Measurements from ENCODE around the gene BCL10. TPM values are rescaled to one million over a fixed set of nuclear protein-coding genes. Genes with fewer than 3 reads are reported as not detected.
A peak's percentile ranks its signal among the peaks of the same experiment; 100 is the strongest.

The BCL10 gene
- total RNA-seq, 1 donor from 2014 or later: 43.0 TPM

- DNase-seq (ENCODE audit: low read depth): no peak
- Histone ChIP-seq H3K27me3 (ENCODE audit: control insufficient read depth, insufficient read depth, low read length) (no peaks in the 10 kb centered on the region), H3K36me3 (ENCODE audit: control insufficient read depth, insufficient read depth, low read length) (no peaks in the 10 kb centered on the region), H3K4me3 (ENCODE audit: low read depth, low read length) (no peak overlapping the region)
- no peak for TF ChIP-seq CTCF (IDR thresholded peaks at IDR 0.05; ENCODE audit: insufficient read depth, low read length, poor library complexity, severe bottlenecking)
Observed at GRCh38 chr1:85279458-85280080, 3.1 kb upstream of the BCL10 start.

GRCh38 chr1:85278853-85279314 lies 2.5 kb upstream of the BCL10 start:
- DNase-seq (ENCODE audit: low read depth): peak; percentile 95
- no peaks in the 10 kb centered on the region for H3K36me3 ChIP-seq (ENCODE audit: control insufficient read depth, insufficient read depth, low read length)
- no peak overlapping the region for H3K4me3 ChIP-seq (ENCODE audit: low read depth, low read length)
- H3K27me3 ChIP-seq (ENCODE audit: control insufficient read depth, insufficient read depth, low read length): no peaks in the 10 kb centered on the region
- TF ChIP-seq CTCF (IDR thresholded peaks at IDR 0.05; ENCODE audit: insufficient read depth, low read length, poor library complexity, severe bottlenecking): no peak

- no peak for TF ChIP-seq CTCF (IDR thresholded peaks at IDR 0.05; ENCODE audit: insufficient read depth, low read length, poor library complexity, severe bottlenecking)
- Histone ChIP-seq H3K27me3 (ENCODE audit: control insufficient read depth, insufficient read depth, low read length) (no peaks in the 10 kb centered on the region), H3K4me3 (ENCODE audit: low read depth, low read length) (no peak overlapping the region), H3K36me3 (ENCODE audit: control insufficient read depth, insufficient read depth, low read length) (no peaks in the 10 kb centered on the region)
- DNase-seq (ENCODE audit: low read depth): no peak
Observed at GRCh38 chr1:85277802-85278201, 1.4 kb upstream of the BCL10 start.

GRCh38 chr1:85276978-85277639 lies 677 bp upstream of the BCL10 start:
- no peaks in the 10 kb centered on the region for H3K27me3 ChIP-seq (ENCODE audit: control insufficient read depth, insufficient read depth, low read length)
- H3K4me3 ChIP-seq (ENCODE audit: low read depth, low read length): peak overlapping the region; percentile 94
- no peaks in the 10 kb centered on the region for H3K36me3 ChIP-seq (ENCODE audit: control insufficient read depth, insufficient read depth, low read length)
- TF ChIP-seq CTCF (IDR thresholded peaks at IDR 0.05; ENCODE audit: insufficient read depth, low read length, poor library complexity, severe bottlenecking): no peak
- DNase-seq (ENCODE audit: low read depth): no peak

- DNase-seq (ENCODE audit: low read depth): no peak
Observed at GRCh38 chr1:85275701-85276214, 674 bp downstream of the BCL10 start.

More at GRCh38 chr1:85275701-85276214, 674 bp downstream of the BCL10 start:
- Histone ChIP-seq H3K36me3 (ENCODE audit: control insufficient read depth, insufficient read depth, low read length) (no peaks in the 10 kb centered on the region), H3K4me3 (ENCODE audit: low read depth, low read length) (peak overlapping the region; percentile 94), H3K27me3 (ENCODE audit: control insufficient read depth, insufficient read depth, low read length) (no peaks in the 10 kb centered on the region)
- no peak for TF ChIP-seq CTCF (IDR thresholded peaks at IDR 0.05; ENCODE audit: insufficient read depth, low read length, poor library complexity, severe bottlenecking)

Measured in kidney epithelial cell (primary cell).